Omental fat pad (tissue), 4 donors: Measurements from ENCODE around the gene FAM199X. TPM values are rescaled to one million over a fixed set of nuclear protein-coding genes. Genes with fewer than 3 reads are reported as not detected.

Experiments used
- ATAC-seq: fragments of 150-250 bp; one replicate; pipeline ENCODE4 v1.9.1; 2016; ENCODE audit warnings: mild to moderate bottlenecking, moderate library complexity; ENCODE audit not compliant: low FRiP score
- DNase-seq: peaks from one replicate; pipeline ENCODE4 v3.0.0-alpha.2; 2019; ENCODE audit warnings: low spot score
- CTCF ChIP-seq, 3 donors: fragments of 450-650 bp; IDR thresholded peaks; one replicate each; pipeline ENCODE4 v1.5.1; 2016 to 2017; ENCODE audit warnings: antibody characterized with exemption in 3 of 3, mild to moderate bottlenecking in 3 of 3, moderate library complexity in 2 of 3
- total RNA-seq, 4 donors: library from RNA; depleted of rRNA; stranded (reverse); fragments of >200 nt; gene quantifications; one replicate each; pipeline ENCODE4 v1.1.0, GENCODE V29; 2016

Gene FAM199X
- total RNA-seq, 4 donors from 2014 or later = 24.1 to 52.8 (median 35.9) TPM

GRCh38 chrX:104156630-104157529 lies 9.4 kb upstream of the FAM199X start, which contains the start of gene SLC25A53:
Gene SLC25A53 (minus strand): TSS chrX:104157009. CDS start chrX:104105257, 51,752 bp downstream.
- TF ChIP-seq CTCF (IDR thresholded peaks at IDR 0.05) = no peak
- DNase-seq = peak; percentile 37
- peak; percentile 85 for ATAC-seq

- ATAC-seq = peak; percentile 10
- DNase-seq = no peak
- TF ChIP-seq CTCF (IDR thresholded peaks at IDR 0.05) = no peak
These were observed 633 bp downstream of the FAM199X start for GRCh38 chrX:104166735-104167436.

- no peak for TF ChIP-seq CTCF (IDR thresholded peaks at IDR 0.05)
These were observed 1.9 kb downstream of the FAM199X start for GRCh38 chrX:104168127-104168526.

GRCh38 chrX:104172121-104172520 lies 5.9 kb downstream of the FAM199X start:
- no peak for ATAC-seq
- DNase-seq = no peak
- no peak for TF ChIP-seq CTCF (IDR thresholded peaks at IDR 0.05)

More at GRCh38 chrX:104168127-104168526, 1.9 kb downstream of the FAM199X start:
- no peak for ATAC-seq
- DNase-seq = no peak

GRCh38 chrX:104172788-104173187 lies 6.5 kb downstream of the FAM199X start:
- TF ChIP-seq CTCF (IDR thresholded peaks at IDR 0.05) = no peak
- ATAC-seq (no peak), DNase-seq (no peak)

- DNase-seq = no peak
- ATAC-seq = no peak
- TF ChIP-seq CTCF (IDR thresholded peaks at IDR 0.05) = no peak
These were observed 7.6 kb downstream of the FAM199X start for GRCh38 chrX:104173841-104174240.
